ENCODE results near the gene AKR1E2.

Gene AKR1E2

DNA sequence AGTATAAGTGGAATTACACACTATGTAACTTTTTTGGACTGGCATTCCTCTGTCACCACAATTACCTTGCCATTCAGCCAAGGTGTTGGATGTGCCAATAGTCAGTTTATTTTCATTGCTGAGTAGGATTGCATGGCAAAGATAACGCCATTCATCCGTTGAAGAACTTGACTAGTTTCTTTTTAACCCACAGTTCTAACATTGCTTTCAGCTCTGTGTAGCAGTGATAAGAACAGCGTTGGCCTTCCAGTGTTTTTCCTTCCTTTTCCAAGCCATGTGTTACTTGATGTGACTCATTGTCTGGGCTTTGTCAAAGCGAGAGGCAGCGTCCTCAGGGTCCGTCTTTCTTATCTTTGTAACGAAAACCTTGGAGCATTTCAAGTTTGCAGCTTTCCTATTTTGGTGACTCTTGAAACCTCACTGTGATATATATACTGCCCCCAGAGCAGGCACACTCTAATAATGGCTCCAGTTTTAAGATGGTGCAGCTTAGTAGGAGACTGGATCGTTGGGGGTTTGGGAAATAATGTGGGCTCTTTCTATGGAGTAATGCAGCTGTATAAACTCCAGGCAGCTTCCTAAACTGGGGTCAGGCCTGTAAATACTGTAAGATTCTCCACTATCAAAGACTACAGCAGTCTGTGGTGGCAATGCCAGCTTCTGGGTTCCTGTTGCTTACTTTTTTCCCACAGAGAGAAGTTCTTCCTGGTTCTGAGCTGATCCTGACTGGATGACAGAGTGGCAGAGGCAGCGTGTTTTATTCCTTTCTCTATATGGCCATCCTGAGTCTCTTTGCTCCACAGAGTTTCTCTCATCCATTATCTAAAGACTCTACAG, 41.7 kb downstream of the AKR1E2 start:
- TF ChIP-seq, protein P1, sequence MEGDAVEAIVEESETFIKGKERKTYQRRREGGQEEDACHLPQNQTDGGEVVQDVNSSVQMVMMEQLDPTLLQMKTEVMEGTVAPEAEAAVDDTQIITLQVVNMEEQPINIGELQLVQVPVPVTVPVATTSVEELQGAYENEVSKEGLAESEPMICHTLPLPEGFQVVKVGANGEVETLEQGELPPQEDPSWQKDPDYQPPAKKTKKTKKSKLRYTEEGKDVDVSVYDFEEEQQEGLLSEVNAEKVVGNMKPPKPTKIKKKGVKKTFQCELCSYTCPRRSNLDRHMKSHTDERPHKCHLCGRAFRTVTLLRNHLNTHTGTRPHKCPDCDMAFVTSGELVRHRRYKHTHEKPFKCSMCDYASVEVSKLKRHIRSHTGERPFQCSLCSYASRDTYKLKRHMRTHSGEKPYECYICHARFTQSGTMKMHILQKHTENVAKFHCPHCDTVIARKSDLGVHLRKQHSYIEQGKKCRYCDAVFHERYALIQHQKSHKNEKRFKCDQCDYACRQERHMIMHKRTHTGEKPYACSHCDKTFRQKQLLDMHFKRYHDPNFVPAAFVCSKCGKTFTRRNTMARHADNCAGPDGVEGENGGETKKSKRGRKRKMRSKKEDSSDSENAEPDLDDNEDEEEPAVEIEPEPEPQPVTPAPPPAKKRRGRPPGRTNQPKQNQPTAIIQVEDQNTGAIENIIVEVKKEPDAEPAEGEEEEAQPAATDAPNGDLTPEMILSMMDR (IDR thresholded peaks at IDR 0.05; ENCODE audit: low read depth, low read length, missing control alignments): no peak
- no peak for DNase-seq (ENCODE audit: low read depth)
- in situ Hi-C loops (cut with HindIII; ENCODE audit: low sequenced_read_pairs): loop anchor here (25.0 kb wide), 1 partner anchor 420 kb away; no protein-coding TSS in a partner anchor
- no peak overlapping the region for H3K4me3 ChIP-seq (ENCODE audit: low read depth, low read length)

DNA sequence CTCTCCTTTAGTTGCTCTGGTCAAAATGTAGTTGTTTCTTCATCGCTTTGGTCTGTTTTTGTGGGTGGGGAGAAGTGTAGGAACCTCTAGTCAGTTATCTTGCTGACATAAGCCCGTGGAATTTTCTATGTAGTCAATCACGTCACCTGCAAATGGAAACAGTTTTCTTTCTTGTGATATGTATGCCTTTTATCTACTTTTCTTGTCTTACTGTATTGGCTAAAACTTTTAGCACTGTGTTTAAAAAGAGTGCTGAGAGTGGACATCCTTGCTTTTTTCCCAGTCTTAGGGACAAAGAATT, 42.3 kb downstream of the AKR1E2 start:
- in situ Hi-C loops (cut with HindIII; ENCODE audit: low sequenced_read_pairs): loop anchor here (25.0 kb wide), 1 partner anchor 419 kb away; no protein-coding TSS in a partner anchor
- TF ChIP-seq, protein P1 (IDR thresholded peaks at IDR 0.05; ENCODE audit: low read depth, low read length, missing control alignments): no peak
- no peak for DNase-seq (ENCODE audit: low read depth)
- H3K4me3 ChIP-seq (ENCODE audit: low read depth, low read length): no peak overlapping the region

DNA sequence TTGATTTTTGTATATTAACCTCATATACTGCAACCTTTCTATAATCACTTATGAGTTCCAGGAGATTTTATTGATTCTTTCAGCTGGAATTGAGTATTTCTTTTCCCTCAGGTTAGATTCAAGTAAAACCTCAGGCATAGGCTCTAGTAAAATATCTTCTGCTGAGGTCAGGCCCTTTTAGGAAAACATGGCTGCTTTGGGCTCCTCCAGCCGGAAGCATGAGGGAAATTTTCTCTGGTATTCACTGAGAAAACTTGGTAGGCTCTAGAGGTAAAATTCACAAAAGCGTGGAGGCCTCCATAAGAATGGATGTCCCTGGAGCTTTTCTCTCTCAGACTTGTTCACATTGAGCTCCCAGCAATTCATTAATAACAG, 56.7 kb downstream of the AKR1E2 start:
- in situ Hi-C loops (cut with HindIII; ENCODE audit: low sequenced_read_pairs): no loop called here
- TF ChIP-seq, protein P1 (IDR thresholded peaks at IDR 0.05; ENCODE audit: low read depth, low read length, missing control alignments): no peak
- DNase-seq (ENCODE audit: low read depth): no peak
- H3K4me3 ChIP-seq (ENCODE audit: low read depth, low read length): no peak overlapping the region

DNA sequence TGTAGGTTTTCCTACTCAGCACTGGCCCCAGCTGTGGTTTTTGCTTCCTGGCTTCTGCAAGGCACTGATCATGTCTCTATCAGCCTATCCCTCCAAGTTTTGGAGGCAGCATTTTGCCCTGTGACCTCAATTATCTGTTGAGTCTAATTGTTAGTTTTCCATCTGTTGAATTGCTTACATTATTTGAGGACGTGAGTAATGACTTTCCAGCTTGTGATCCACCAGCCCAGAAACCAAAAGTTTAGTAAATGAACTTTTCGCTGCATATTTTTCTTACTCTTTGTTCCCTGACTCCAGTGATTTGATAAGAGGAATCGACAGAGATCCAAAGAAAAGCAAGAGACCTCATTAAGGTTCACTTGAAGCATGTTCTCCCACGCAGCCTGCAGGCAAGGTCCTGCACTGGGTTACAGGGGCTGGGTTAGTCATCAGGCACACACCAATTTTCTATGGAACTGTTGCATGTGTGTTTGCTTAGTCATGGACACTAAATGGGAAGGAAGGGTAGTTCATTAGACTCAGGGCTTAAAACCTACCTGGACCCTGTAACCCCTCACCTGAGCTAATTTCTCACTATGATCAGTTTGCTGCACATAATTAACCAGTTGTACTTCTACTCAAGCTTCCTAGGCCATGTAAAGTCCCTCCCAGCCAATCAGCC, 57.2 kb downstream of the AKR1E2 start:
- no peak for DNase-seq (ENCODE audit: low read depth)
- H3K4me3 ChIP-seq (ENCODE audit: low read depth, low read length): no peak overlapping the region
- in situ Hi-C loops (cut with HindIII; ENCODE audit: low sequenced_read_pairs): no loop called here
- TF ChIP-seq, protein P1 (IDR thresholded peaks at IDR 0.05; ENCODE audit: low read depth, low read length, missing control alignments): no peak

DNA sequence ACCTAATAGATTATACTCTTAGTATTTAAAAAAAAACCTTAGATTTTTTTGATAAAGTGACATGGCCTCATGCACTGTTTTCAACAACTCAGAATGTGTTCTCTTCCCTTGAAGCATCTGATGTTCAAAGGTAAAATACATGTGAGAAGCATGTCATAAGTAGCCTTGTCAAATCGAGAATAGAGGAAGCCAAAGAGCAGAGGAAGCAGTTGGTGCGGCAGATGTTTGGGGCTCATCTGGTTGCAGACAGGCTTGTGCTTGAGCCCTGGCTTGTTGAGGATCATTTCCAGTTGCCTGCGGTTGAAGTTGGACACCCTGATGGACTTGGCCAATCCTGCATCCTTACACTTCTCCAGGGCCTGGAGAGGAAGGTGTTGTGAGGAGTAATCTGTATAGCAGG, 59.2 kb downstream of the AKR1E2 start:
- H3K4me3 ChIP-seq (ENCODE audit: low read depth, low read length): no peak overlapping the region
- in situ Hi-C loops (cut with HindIII; ENCODE audit: low sequenced_read_pairs): no loop called here
- TF ChIP-seq, protein P1 (IDR thresholded peaks at IDR 0.05; ENCODE audit: low read depth, low read length, missing control alignments): no peak
- DNase-seq (ENCODE audit: low read depth): no peak

DNA sequence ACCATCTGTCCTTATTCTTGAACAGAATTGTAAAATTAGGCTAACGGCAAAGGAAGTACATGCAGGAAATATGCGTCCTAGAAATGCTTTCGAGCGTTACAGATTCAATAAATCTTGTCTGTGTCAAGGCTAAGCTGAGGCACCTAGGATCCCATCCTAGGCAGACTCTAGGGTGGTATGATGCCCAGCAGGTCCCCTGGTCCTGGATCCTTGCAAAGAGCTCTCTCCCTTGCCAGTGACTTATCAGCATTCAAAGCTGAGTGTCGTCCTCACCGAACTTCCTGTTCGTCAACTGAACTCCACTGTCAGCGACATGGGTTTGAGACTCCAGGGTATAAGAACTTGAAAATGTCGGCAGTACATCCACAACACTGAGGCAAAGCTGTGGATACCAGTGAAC, 61.5 kb downstream of the AKR1E2 start:
- in situ Hi-C loops (cut with HindIII; ENCODE audit: low sequenced_read_pairs): no loop called here
- H3K4me3 ChIP-seq (ENCODE audit: low read depth, low read length): no peak overlapping the region
- TF ChIP-seq, protein P1 (IDR thresholded peaks at IDR 0.05; ENCODE audit: low read depth, low read length, missing control alignments): no peak
- DNase-seq (ENCODE audit: low read depth): no peak

All from astrocyte of the cerebellum (primary cell).